ENCODE data around the gene CHPF.

DNA sequence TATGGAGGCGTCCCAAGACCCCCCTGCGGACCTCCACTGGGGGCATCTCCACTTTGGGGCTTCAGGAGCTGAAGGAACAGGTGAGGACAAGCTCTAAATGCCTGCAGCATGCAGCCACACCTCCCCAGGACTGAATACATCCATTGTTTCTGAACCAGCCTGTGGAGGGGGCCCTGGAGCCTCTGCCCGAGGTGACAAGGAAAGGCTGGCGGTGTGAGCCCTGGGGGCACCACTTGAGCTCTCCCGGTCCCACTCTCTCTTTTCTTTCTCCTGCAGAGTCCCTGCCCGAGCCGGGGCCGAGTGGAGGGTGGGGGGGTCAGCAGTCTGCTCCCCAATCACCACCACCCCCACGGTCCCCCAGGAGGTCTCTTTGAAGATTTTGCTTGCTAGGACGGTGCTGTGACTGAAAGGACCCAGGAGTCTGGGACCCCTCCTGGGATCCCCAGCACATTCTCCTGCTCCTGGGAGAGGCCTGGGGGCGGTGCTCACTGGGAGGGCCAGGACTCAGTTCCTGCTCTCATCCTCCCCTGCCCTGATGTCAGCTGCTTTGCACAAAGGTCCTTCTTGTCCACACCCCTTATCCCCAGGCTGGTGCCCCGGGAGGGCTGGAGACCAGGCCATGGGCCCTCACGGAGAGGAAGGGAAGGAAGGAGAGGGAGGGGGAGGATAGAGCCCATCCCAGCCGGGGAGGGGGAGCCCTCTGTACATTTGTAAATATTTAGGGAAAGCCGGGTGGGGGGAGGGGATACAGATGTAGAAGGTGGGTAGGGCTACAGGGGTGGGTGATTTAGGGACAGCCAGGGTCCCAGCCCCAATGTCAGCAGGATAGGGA, 5.7 kb downstream of the CHPF start:
- TF ChIP-seq, protein P1, sequence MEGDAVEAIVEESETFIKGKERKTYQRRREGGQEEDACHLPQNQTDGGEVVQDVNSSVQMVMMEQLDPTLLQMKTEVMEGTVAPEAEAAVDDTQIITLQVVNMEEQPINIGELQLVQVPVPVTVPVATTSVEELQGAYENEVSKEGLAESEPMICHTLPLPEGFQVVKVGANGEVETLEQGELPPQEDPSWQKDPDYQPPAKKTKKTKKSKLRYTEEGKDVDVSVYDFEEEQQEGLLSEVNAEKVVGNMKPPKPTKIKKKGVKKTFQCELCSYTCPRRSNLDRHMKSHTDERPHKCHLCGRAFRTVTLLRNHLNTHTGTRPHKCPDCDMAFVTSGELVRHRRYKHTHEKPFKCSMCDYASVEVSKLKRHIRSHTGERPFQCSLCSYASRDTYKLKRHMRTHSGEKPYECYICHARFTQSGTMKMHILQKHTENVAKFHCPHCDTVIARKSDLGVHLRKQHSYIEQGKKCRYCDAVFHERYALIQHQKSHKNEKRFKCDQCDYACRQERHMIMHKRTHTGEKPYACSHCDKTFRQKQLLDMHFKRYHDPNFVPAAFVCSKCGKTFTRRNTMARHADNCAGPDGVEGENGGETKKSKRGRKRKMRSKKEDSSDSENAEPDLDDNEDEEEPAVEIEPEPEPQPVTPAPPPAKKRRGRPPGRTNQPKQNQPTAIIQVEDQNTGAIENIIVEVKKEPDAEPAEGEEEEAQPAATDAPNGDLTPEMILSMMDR (IDR thresholded peaks at IDR 0.05; ENCODE audit: insufficient read depth, low read length): no peak
- TF ChIP-seq POLR2AphosphoS5 (IDR thresholded peaks at IDR 0.05; ENCODE audit: low read depth) (no peak), SPI1 (IDR thresholded peaks at IDR 0.05; ENCODE audit: borderline replicate concordance, low read depth) (no peak)
- TF ChIP-seq, protein P2, sequence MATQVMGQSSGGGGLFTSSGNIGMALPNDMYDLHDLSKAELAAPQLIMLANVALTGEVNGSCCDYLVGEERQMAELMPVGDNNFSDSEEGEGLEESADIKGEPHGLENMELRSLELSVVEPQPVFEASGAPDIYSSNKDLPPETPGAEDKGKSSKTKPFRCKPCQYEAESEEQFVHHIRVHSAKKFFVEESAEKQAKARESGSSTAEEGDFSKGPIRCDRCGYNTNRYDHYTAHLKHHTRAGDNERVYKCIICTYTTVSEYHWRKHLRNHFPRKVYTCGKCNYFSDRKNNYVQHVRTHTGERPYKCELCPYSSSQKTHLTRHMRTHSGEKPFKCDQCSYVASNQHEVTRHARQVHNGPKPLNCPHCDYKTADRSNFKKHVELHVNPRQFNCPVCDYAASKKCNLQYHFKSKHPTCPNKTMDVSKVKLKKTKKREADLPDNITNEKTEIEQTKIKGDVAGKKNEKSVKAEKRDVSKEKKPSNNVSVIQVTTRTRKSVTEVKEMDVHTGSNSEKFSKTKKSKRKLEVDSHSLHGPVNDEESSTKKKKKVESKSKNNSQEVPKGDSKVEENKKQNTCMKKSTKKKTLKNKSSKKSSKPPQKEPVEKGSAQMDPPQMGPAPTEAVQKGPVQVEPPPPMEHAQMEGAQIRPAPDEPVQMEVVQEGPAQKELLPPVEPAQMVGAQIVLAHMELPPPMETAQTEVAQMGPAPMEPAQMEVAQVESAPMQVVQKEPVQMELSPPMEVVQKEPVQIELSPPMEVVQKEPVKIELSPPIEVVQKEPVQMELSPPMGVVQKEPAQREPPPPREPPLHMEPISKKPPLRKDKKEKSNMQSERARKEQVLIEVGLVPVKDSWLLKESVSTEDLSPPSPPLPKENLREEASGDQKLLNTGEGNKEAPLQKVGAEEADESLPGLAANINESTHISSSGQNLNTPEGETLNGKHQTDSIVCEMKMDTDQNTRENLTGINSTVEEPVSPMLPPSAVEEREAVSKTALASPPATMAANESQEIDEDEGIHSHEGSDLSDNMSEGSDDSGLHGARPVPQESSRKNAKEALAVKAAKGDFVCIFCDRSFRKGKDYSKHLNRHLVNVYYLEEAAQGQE (IDR thresholded peaks at IDR 0.05; ENCODE audit: insufficient replicate concordance, low read depth): no peak

Measured in HL-60 (cell line).